ES-I3 (cell line): Measurements from ENCODE around the gene GNB1L.

Experiments used
- H3K36me3 ChIP-seq: 2 replicates; pipeline ENCODE4 v1.6.1; 2013; ENCODE audit warnings: mild to moderate bottlenecking, low read length, control low read depth, moderate library complexity; ENCODE audit not compliant: insufficient read depth
- H3K4me1 ChIP-seq: 2 replicates; pipeline ENCODE4 v1.6.1; 2013; ENCODE audit warnings: mild to moderate bottlenecking, control low read depth, low read length; ENCODE audit not compliant: insufficient read depth
- H3K9ac ChIP-seq: 2 replicates; pipeline ENCODE4 v1.6.1; 2013; ENCODE audit warnings: low read depth, mild to moderate bottlenecking, low read length, moderate library complexity
- H3K9me3 ChIP-seq: 2 replicates; pipeline ENCODE4 v1.6.1; 2013; ENCODE audit warnings: mild to moderate bottlenecking, low read length, moderate library complexity; ENCODE audit not compliant: control insufficient read depth, insufficient read depth

GNB1L gene

GRCh38 chr22:19892925-19893324 is 38.3 kb upstream of the GNB1L start:
- Histone ChIP-seq H3K36me3 (no peaks in the 10 kb centered on the region), H3K4me1 (peaks cover 17% of the 10 kb centered on the region), H3K9ac (no peak overlapping the region), H3K9me3 (no peaks in the 10 kb centered on the region)

GRCh38 chr22:19892257-19892879 is 37.7 kb upstream of the GNB1L start:
- peaks cover 17% of the 10 kb centered on the region for H3K4me1 ChIP-seq
- no peaks in the 10 kb centered on the region for H3K36me3 ChIP-seq
- no peaks in the 10 kb centered on the region for H3K9me3 ChIP-seq
- H3K9ac ChIP-seq: no peak overlapping the region

GRCh38 chr22:19891317-19892256 is 36.9 kb upstream of the GNB1L start:
- no peak overlapping the region for H3K9ac ChIP-seq
- H3K4me1 ChIP-seq: peaks cover 17% of the 10 kb centered on the region

GRCh38 chr22:19890502-19891316 is 36.0 kb upstream of the GNB1L start:
- Histone ChIP-seq H3K9ac (no peak overlapping the region), H3K4me1 (peaks cover 17% of the 10 kb centered on the region), H3K36me3 (no peaks in the 10 kb centered on the region), H3K9me3 (no peaks in the 10 kb centered on the region)

More at GRCh38 chr22:19891317-19892256, 36.9 kb upstream of the GNB1L start:
- Histone ChIP-seq H3K36me3 (no peaks in the 10 kb centered on the region), H3K9me3 (no peaks in the 10 kb centered on the region)

GRCh38 chr22:19889951-19890350 is 35.3 kb upstream of the GNB1L start:
- H3K9ac ChIP-seq: no peak overlapping the region

GRCh38 chr22:19888131-19888746 is 33.6 kb upstream of the GNB1L start:
- Histone ChIP-seq H3K36me3 (no peaks in the 10 kb centered on the region), H3K4me1 (peaks cover 17% of the 10 kb centered on the region)

More at GRCh38 chr22:19889951-19890350, 35.3 kb upstream of the GNB1L start:
- Histone ChIP-seq H3K36me3 (no peaks in the 10 kb centered on the region), H3K9me3 (no peaks in the 10 kb centered on the region), H3K4me1 (peaks cover 17% of the 10 kb centered on the region)

GRCh38 chr22:19887256-19887985 is 32.7 kb upstream of the GNB1L start:
- Histone ChIP-seq H3K9ac (no peak overlapping the region), H3K9me3 (no peaks in the 10 kb centered on the region), H3K4me1 (peaks cover 22% of the 10 kb centered on the region), H3K36me3 (no peaks in the 10 kb centered on the region)

More at GRCh38 chr22:19888131-19888746, 33.6 kb upstream of the GNB1L start:
- no peaks in the 10 kb centered on the region for H3K9me3 ChIP-seq
- no peak overlapping the region for H3K9ac ChIP-seq

GRCh38 chr22:19886605-19887255 is 32.1 kb upstream of the GNB1L start:
- Histone ChIP-seq H3K4me1 (peaks cover 22% of the 10 kb centered on the region), H3K9me3 (no peaks in the 10 kb centered on the region), H3K36me3 (no peaks in the 10 kb centered on the region), H3K9ac (no peak overlapping the region)

- H3K36me3 ChIP-seq: no peaks in the 10 kb centered on the region
- no peak overlapping the region for H3K9ac ChIP-seq
- H3K9me3 ChIP-seq: no peaks in the 10 kb centered on the region
- H3K4me1 ChIP-seq: peaks cover 21% of the 10 kb centered on the region
Observed at GRCh38 chr22:19885841-19886592, 31.3 kb upstream of the GNB1L start.

- H3K4me1 ChIP-seq: peaks cover 26% of the 10 kb centered on the region
- H3K9ac ChIP-seq: no peak overlapping the region
- H3K9me3 ChIP-seq: no peaks in the 10 kb centered on the region
- no peaks in the 10 kb centered on the region for H3K36me3 ChIP-seq
Observed at GRCh38 chr22:19884954-19885751, 30.5 kb upstream of the GNB1L start.

GRCh38 chr22:19884161-19884953 is 29.7 kb upstream of the GNB1L start:
- no peaks in the 10 kb centered on the region for H3K36me3 ChIP-seq
- H3K4me1 ChIP-seq: peaks cover 32% of the 10 kb centered on the region
- no peak overlapping the region for H3K9ac ChIP-seq
- no peaks in the 10 kb centered on the region for H3K9me3 ChIP-seq
